Skeletal muscle tissue (tissue), 5 donors: ENCODE measurements around the gene CLINT1. TPM values are rescaled to one million over a fixed set of nuclear protein-coding genes. Genes with fewer than 3 reads are reported as not detected.

Source experiments
- H3K27ac ChIP-seq: one replicate; pipeline ENCODE4 v1.7.0; 2013; ENCODE audit warnings: mild to moderate bottlenecking, low read depth, low read length, inconsistent platforms
- H3K27me3 ChIP-seq, 3 donors: one replicate each; pipeline ENCODE4 v1.7.0; 2013; ENCODE audit warnings: low read length in 3 of 3; ENCODE audit not compliant: control insufficient read depth in 3 of 3, insufficient read depth in 3 of 3
- H3K36me3 ChIP-seq, 3 donors: one replicate each; pipeline ENCODE4 v1.7.0; 2013; ENCODE audit warnings: low read length in 3 of 3; ENCODE audit not compliant: control insufficient read depth in 3 of 3, insufficient read depth in 3 of 3
- H3K4me1 ChIP-seq, 3 donors: one replicate each; pipeline ENCODE4 v1.7.0; 2013; ENCODE audit warnings: low read length in 3 of 3, mild to moderate bottlenecking in 3 of 3; ENCODE audit not compliant: control insufficient read depth in 3 of 3, insufficient read depth in 3 of 3
- H3K4me3 ChIP-seq, 3 donors: one replicate each; pipeline ENCODE4 v1.7.0; 2013; ENCODE audit warnings: low read length in 3 of 3
- H3K9ac ChIP-seq, 3 donors: one replicate each; pipeline ENCODE4 v1.7.0; 2013; ENCODE audit warnings: low read length in 3 of 3, mild to moderate bottlenecking in 3 of 3, moderate library complexity in 2 of 3, low read depth in 1 of 3
- H3K9me3 ChIP-seq, 3 donors: one replicate each; pipeline ENCODE4 v1.7.0; 2013; ENCODE audit warnings: low read length in 3 of 3; ENCODE audit not compliant: control insufficient read depth in 3 of 3
- small RNA-seq: library from RNA; depleted of rRNA; stranded (forward); fragments of <200 nt; gene quantifications from one replicate; pipeline ENCODE3, GENCODE V24; 2014
- total RNA-seq: library from RNA; depleted of rRNA; stranded (reverse); fragments of >200 nt; gene quantifications from one replicate; pipeline ENCODE4 v1.2.3, GENCODE V29; 2014
- donor health status: Osteomylitis.

CLINT1 gene
- total RNA-seq, 1 donor from 2014 or later = 53.2 TPM

DNA sequence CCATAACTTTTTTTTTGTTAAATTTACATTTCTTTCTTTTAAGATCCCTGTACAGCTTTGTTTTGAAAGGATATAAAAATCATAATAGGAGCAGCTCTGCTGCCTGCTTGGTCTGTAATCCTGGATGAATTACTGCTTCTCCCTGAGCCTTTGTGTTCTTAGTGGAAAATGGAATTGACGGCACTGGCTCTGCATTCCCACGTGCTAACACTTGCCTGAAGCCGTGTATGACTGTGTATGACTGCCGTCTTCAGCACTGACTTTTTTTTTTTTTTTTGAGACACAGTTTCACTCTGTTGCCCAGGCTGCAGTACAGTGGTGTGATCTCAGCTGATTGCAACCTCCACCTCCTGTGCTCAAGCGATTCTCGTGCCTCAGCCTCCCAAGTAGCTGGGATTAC lies 123.0 kb downstream of the CLINT1 start:
- no peaks in the 10 kb centered on the region for H3K27me3 ChIP-seq
- H3K4me1 ChIP-seq = peaks cover 4 to 8% (median 8%) of the 10 kb centered on the region in 3 donors
- H3K36me3 ChIP-seq = peaks cover 15 to 32% (median 21%) of the 10 kb centered on the region in 3 donors
- H3K27ac ChIP-seq = no peak overlapping the region
- no peak overlapping the region for H3K9ac ChIP-seq
- H3K9me3 ChIP-seq = no peaks in the 10 kb centered on the region
- no peak overlapping the region for H3K4me3 ChIP-seq

Small RNA genes lying within 50 kb of the gene (small RNA-seq; reads per million reads assigned to genes)
- gene AC026407.1 (not detected), gene RNU6-260P (not detected)

Other genes starting within 250 kb of the CLINT1 start
- gene SOX30, start 206.7 kb downstream of the CLINT1 start, total RNA-seq = not detected
- not detected for gene C5orf52, start 187.6 kb downstream of the CLINT1 start, total RNA-seq
- 31.3 TPM for gene THG1L, start 127.7 kb downstream of the CLINT1 start, total RNA-seq
- gene LSM11, start 115.4 kb downstream of the CLINT1 start, total RNA-seq = 8.9 TPM